PC-9 (cell line): ENCODE measurements around the gene TAX1BP1. TPM values are rescaled to one million over a fixed set of nuclear protein-coding genes. Genes with fewer than 3 reads are reported as not detected.

Experiments used
- BruUV-seq: library from RNA; stranded (reverse); fragments of 400-500 nt; replicated peaks from 2 replicates; lab custom pipeline; 2021; lab: Mats Ljungman, UMichigan
- CTCF ChIA-PET: fragments of 300-600 bp; sonication (Branson Sonifier 250); formaldehyde crosslinking; loops from one replicate; lab custom pipeline; 2022; ENCODE audit warnings: antibody characterized with exemption; lab: Charles Lee
- POLR2A ChIA-PET: fragments of 300-600 bp; sonication (Branson Sonifier 250); formaldehyde crosslinking; loops from one replicate; lab custom pipeline; 2022; ENCODE audit warnings: antibody characterized with exemption; ENCODE audit not compliant: unreplicated experiment; lab: Charles Lee
- DNase-seq, 2 experiments: peaks; one replicate each; pipeline versions ENCODE4 v3.0.0 to v3.0.0-alpha.2; 2015 to 2022; ENCODE audit warnings: mixed read lengths in 1 of 2
- H2AFZ ChIP-seq: fragments of 200-600 bp; sonication (generic); 2 replicates; pipeline ENCODE4 v1.8.1; 2017; ENCODE audit warnings: antibody characterized with exemption
- H3F3A ChIP-seq: fragments of 200-600 bp; sonication (generic); 2 replicates; pipeline ENCODE4 v1.8.1; 2017; ENCODE audit warnings: antibody characterized with exemption, mild to moderate bottlenecking, low read depth; ENCODE audit not compliant: insufficient read depth
- H3K27ac ChIP-seq: fragments of 200-600 bp; sonication (generic); 2 replicates; pipeline ENCODE4 v1.6.1; 2016; ENCODE audit warnings: mixed run types
- H3K27me3 ChIP-seq: fragments of 200-600 bp; sonication (generic); 2 replicates; pipeline ENCODE4 v1.6.1; 2016; ENCODE audit warnings: low read depth, mixed run types; ENCODE audit not compliant: insufficient read depth
- H3K36me3 ChIP-seq: fragments of 200-600 bp; sonication (generic); 2 replicates; pipeline ENCODE4 v1.6.1; 2016; ENCODE audit warnings: low read depth, mixed run types
- H3K4me1 ChIP-seq: fragments of 200-600 bp; sonication (generic); replicated peaks from 2 replicates; pipeline ENCODE4 v1.6.1; 2016; ENCODE audit warnings: mixed run types; ENCODE audit not compliant: insufficient read depth
- H3K4me2 ChIP-seq: fragments of 200-600 bp; sonication (generic); 2 replicates; pipeline ENCODE4 v1.6.1; 2017; ENCODE audit warnings: mixed run types
- H3K4me3 ChIP-seq: fragments of 200-600 bp; sonication (generic); 2 replicates; pipeline ENCODE4 v1.6.1; 2016; ENCODE audit warnings: mixed run types
- H3K79me2 ChIP-seq: fragments of 200-600 bp; sonication (generic); 2 replicates; pipeline ENCODE4 v1.6.1; 2017; ENCODE audit warnings: low read depth, mixed run types
- H3K9me2 ChIP-seq: fragments of 200-600 bp; sonication (generic); 2 replicates; pipeline ENCODE4 v1.8.1; 2017; ENCODE audit warnings: mild to moderate bottlenecking; ENCODE audit not compliant: insufficient read depth
- H3K9me3 ChIP-seq: fragments of 200-600 bp; sonication (generic); 2 replicates; pipeline ENCODE4 v1.8.1; 2016; ENCODE audit warnings: low read depth; ENCODE audit not compliant: insufficient read depth
- H4K20me1 ChIP-seq: fragments of 200-600 bp; sonication (generic); 2 replicates; pipeline ENCODE4 v1.8.1; 2017; ENCODE audit not compliant: insufficient read depth
- EZH2 ChIP-seq: fragments of 200-600 bp; sonication (generic); IDR thresholded peaks from 2 replicates; pipeline ENCODE4 v1.8.0; 2017; ENCODE audit warnings: antibody characterized with exemption, low read depth
- intact Hi-C: fragments of 100-400 bp; cut with micrococcal nuclease; formaldehyde crosslinking; loops from one replicate; pipeline ENCODE4 v1.10.0; 2022; ENCODE audit not compliant: unreplicated experiment
- total RNA-seq: library from RNA; stranded (reverse); gene quantifications from 2 replicates; pipeline ENCODE4 v1.2.3, GENCODE V29; 2021
- TF ChIP-seq, protein P1 (sequence below): fragments of 200-600 bp; sonication (generic); conservative IDR thresholded peaks from 2 replicates; pipeline ENCODE4 v1.6.1; 2017; ENCODE audit warnings: mixed run types, antibody characterized with exemption, mild to moderate bottlenecking, moderate library complexity

TAX1BP1 gene
- total RNA-seq, 1 experiment from 2014 or later, result 174 TPM

DNA sequence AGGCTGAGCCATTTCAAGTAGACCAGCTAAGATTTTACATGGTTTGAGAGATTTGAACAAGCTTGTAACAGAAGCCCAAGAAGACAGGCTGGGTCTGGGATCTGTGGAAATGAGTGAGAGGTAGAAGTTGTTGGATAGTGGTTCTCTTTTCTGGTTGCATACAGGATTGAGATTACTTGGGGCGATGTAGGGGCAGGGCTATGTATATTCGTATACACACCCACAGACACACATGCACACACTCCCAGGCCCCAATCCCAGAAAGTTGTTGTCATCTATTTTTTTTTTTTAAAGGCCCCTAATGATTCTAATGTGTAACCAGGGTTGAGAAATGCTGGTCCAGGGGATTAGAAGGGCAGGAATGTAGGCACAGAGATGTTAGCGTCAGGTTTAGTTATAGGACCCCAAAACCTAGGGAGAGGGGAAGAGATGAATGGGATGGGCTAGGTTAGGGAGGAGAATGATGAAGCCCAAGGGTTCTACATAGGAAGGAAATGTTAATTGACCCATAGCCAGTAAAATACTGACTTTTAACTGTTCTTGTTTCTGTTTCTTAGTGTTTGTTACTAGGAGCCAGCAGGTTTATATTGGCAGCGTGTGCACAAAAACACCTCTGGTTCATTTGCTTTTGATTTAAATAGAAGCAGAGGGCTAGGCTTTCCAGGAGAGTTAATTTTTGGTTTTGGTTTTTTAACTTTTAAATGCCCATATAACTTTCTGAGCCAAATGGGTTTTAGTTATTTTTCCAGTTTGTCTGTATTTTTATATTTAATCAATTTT, 7.8 kb downstream of the TAX1BP1 start:
- Histone ChIP-seq H2AFZ (no peak overlapping the region), H3K79me2 (peaks cover 69% of the 10 kb centered on the region), H3K27ac (no peak overlapping the region), H3F3A (peaks cover 8% of the 10 kb centered on the region), H3K36me3 (peaks cover 47% of the 10 kb centered on the region), H3K9me3 (no peaks in the 10 kb centered on the region), H3K4me1 (peaks cover 30% of the 10 kb centered on the region), H3K4me2 (no peak overlapping the region), H3K9me2 (no peaks in the 10 kb centered on the region), H4K20me1 (peaks cover 52% of the 10 kb centered on the region), H3K4me3 (no peak overlapping the region), H3K27me3 (no peaks in the 10 kb centered on the region)
- intact Hi-C loops, result loop anchor here (2.0 to 10.0 kb wide), 3 partner anchors 13 to 633 kb away; no protein-coding TSS in a partner anchor
- ChIA-PET CTCF (no interaction called here), POLR2A (no interaction called here)
- no TSS peak for BruUV-seq
- no peak for DNase-seq
- TF ChIP-seq, protein P1, sequence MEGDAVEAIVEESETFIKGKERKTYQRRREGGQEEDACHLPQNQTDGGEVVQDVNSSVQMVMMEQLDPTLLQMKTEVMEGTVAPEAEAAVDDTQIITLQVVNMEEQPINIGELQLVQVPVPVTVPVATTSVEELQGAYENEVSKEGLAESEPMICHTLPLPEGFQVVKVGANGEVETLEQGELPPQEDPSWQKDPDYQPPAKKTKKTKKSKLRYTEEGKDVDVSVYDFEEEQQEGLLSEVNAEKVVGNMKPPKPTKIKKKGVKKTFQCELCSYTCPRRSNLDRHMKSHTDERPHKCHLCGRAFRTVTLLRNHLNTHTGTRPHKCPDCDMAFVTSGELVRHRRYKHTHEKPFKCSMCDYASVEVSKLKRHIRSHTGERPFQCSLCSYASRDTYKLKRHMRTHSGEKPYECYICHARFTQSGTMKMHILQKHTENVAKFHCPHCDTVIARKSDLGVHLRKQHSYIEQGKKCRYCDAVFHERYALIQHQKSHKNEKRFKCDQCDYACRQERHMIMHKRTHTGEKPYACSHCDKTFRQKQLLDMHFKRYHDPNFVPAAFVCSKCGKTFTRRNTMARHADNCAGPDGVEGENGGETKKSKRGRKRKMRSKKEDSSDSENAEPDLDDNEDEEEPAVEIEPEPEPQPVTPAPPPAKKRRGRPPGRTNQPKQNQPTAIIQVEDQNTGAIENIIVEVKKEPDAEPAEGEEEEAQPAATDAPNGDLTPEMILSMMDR, result no peak
- TF ChIP-seq EZH2, result no peak

DNA sequence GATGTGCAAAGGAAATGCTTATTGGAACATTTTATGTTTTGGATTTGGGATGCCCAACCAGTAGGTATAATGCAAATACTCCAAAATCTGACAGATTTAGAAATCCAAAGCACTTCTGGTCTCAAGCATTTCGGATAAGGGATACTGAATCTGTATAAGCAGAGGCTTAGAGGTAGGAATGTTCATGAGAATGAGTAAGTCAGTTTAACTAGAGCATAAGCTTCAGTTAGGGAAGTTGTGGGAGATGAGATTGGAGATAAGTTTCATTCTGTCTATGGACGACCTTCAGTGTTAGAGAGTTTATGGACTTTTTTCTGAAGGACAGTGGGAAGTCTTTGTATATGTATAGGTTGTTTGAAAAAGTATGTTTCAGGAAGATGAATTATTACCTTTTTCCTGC, 10.4 kb downstream of the TAX1BP1 start:
- H3K9me2 ChIP-seq, result no peaks in the 10 kb centered on the region
- H2AFZ ChIP-seq, result no peak overlapping the region
- no peak for DNase-seq
- no peak overlapping the region for H3K4me3 ChIP-seq
- no TSS peak for BruUV-seq
- TF ChIP-seq EZH2, result no peak
- TF ChIP-seq, protein P1, result no peak
- H4K20me1 ChIP-seq, result peaks cover 46% of the 10 kb centered on the region
- peaks cover 12% of the 10 kb centered on the region for H3K4me1 ChIP-seq
- intact Hi-C loops, result no loop called here
- H3K27ac ChIP-seq, result no peak overlapping the region
- H3K9me3 ChIP-seq, result no peaks in the 10 kb centered on the region
- CTCF ChIA-PET, result no interaction called here
- H3K27me3 ChIP-seq, result no peaks in the 10 kb centered on the region
- H3F3A ChIP-seq, result peaks cover 3% of the 10 kb centered on the region; the same call in 1 of the 2 replicates
- POLR2A ChIA-PET, result interaction anchor here (0.6 kb wide), 1 partner anchor 1560 kb away, joined by 3 read pairs; no protein-coding TSS in a partner anchor
- peaks cover 52% of the 10 kb centered on the region for H3K36me3 ChIP-seq
- peaks cover 65% of the 10 kb centered on the region for H3K79me2 ChIP-seq
- H3K4me2 ChIP-seq, result no peak overlapping the region

DNA sequence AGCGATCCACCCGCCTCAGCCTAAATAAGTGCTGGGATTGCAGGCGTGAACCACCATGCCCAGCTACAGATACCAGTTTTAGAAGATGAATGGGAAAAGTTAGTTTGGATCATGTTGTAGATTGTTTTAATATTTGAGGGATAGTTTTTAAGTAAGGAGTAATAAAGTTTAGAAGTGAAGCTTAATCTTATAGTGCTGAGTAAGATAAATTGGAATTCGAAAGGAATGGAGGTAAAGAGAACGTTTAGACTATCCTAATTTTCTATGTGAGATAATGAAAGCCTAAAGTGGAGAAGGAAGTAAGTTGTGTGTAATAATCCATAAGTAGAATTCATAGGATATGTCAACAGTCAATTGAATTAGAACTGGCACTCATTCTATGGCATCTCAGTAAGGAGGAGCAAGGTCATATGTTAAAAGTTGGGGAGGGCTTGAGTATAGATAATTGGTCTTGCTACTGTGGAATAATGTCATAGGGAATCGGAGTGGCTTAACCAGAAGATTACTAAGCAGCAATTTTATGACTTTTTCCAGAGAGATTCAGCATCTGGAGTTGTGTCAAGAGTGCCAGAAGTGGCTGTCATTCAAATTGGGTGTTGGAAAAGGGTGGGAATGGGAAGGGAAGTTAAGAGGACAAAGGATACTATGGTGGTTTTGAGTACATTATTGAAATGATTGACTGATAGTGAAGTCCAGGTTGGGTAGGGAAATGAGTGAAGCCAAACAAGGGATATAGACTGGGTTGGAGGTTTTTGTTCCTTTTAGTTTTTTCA, 12.1 kb downstream of the TAX1BP1 start:
- no peaks in the 10 kb centered on the region for H3K9me2 ChIP-seq

More for the DNA sequence above, 12.1 kb downstream of the TAX1BP1 start:
- no TSS peak for BruUV-seq
- ChIA-PET POLR2A (no interaction called here), CTCF (no interaction called here)
- Histone ChIP-seq H3K4me2 (no peak overlapping the region), H4K20me1 (peaks cover 35% of the 10 kb centered on the region), H3K4me1 (no peaks in the 10 kb centered on the region), H3K4me3 (no peak overlapping the region), H3K9me3 (no peaks in the 10 kb centered on the region), H3K27ac (no peak overlapping the region), H2AFZ (no peak overlapping the region), H3K36me3 (peaks cover 68% of the 10 kb centered on the region), H3F3A (0 out of 2 replicates have a peak, but pooled peaks cover 3% of the 10 kb centered on the region), H3K79me2 (peaks cover 59% of the 10 kb centered on the region), H3K27me3 (no peaks in the 10 kb centered on the region)
- intact Hi-C loops, result no loop called here
- DNase-seq, result no peak
- TF ChIP-seq, protein P1, result no peak
- no peak for TF ChIP-seq EZH2
